Activated effector memory CD4-positive, alpha-beta T cell treated with Interleukin-2 at 50 U/mL for 16 hours (primary cell): ENCODE results near the gene FOXQ1.
"Not testable (repeated sequence)": the region's sequence is repeated elsewhere in the genome, so short reads cannot be mapped to it uniquely, and the experiment has no call there.

Source experiments
- DNase-seq: peaks from one replicate; pipeline ENCODE4 v3.0.0-alpha.2; 2020

The FOXQ1 gene

DNA sequence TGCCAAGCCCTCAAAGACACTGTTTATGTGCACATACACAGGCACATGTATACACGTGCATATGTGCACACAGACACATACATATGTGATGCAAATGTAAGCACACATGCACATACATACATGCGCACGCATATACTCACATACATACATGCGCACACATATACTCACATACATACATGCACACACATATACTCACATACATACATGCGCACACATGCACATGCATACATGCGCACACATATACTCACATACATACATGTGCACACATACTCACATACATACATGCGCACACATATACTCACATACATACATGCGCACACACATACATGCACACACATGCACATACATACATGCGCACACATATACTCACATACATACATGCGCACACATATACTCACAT lies 20.5 kb upstream of the FOXQ1 start:
- DNase-seq = no peak

DNA sequence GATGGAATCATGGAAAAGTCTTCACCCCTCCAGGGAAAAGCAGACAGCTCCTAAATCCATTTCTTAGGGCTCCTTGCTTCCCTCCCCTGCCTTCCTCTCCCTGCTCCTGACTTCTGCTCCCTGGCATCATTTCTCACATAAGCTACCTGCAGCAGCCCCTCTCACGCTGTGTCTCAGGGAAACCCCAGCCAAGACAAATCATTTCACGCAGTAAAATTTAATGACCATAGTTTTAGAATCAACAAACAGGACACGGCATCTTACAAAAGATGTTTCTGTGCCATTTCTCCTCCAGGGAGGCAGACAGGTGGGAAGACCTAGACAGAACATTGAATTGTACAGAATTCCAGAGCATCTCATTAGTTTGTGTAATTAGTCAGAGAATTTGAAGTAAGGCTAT lies 16.5 kb upstream of the FOXQ1 start:
- no peak for DNase-seq

- no peak for DNase-seq
These were observed 15.8 kb upstream of the FOXQ1 start for GRCh38 chr6:1296079-1296478.

- DNase-seq = no peak
These were observed 15.4 kb upstream of the FOXQ1 start for GRCh38 chr6:1296542-1296941.

- DNase-seq = no peak
These were observed 14.2 kb upstream of the FOXQ1 start for GRCh38 chr6:1297746-1298145.

DNA sequence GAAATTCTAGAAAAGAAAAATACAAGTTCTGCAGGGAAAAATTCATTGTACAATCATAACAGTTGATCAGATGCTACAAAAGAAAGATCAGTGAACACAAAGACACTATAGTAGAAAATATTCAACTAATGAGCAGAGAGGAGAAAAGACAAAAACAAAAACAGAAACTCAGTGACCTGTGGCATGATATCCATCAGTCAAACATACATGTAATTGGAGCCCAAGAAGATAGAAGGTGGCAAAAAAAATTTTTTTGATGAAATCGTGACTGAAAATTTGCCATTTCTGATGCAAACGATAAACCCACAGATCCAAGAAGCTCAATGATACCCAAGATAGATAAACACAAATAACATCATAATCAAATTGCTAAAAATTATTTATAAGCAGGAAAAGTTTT lies 13.1 kb upstream of the FOXQ1 start:
- no peak for DNase-seq

DNA sequence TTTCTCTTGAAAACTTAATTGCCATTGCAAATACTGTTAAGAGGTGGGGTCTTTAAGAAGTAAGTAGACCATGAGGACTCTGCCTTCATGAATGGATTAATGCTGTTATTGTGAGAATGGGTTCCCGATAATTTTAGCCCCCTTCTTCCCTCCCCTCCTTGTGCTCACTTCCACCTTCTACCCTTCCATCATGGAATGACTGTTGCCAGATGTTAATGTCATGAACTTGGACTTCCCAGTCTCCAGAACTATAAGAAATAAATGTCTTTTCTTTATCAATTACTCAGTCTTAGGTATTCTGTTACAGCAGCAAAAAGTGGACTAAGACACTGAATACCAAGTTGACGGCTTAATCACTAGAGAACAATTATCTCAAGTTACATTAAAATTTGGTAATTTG lies 5.8 kb upstream of the FOXQ1 start:
- no peak for DNase-seq

DNA sequence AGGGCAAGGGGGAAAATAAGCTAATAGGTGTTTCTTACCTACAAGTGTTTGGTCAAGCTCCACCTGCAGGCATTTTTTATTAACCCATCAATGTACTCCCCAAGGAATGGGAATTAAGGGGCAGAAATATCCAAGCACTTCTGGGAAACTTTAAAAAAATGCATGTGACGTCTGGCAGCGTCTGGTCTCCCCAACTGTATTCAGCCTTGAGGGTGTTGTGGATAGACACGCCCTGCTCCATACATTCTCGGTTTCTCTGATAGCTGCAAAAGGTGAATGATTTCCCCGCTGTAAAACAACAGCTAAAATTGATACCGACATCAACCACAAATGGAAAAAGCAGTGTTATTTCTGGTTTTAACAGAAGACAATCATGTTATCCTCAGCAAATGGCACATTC lies 2.5 kb upstream of the FOXQ1 start:
- no peak for DNase-seq

- no peak for DNase-seq
These were observed 1.1 kb upstream of the FOXQ1 start for GRCh38 chr6:1310628-1311399.

DNA sequence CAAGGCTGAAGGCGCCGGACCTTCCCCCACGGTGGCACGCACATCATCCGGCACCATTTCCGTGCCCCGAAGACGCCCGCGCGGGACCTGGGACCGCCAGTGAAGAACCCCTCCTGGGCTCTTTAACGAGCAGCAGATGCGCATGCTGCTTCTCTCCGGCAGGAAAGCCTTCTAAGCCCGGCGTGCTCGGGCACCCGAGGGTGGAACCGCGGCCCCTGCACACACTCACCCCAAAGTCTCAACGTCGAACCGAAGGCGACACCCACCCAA lies 240 bp downstream of the FOXQ1 start:
- DNase-seq = no peak

DNA sequence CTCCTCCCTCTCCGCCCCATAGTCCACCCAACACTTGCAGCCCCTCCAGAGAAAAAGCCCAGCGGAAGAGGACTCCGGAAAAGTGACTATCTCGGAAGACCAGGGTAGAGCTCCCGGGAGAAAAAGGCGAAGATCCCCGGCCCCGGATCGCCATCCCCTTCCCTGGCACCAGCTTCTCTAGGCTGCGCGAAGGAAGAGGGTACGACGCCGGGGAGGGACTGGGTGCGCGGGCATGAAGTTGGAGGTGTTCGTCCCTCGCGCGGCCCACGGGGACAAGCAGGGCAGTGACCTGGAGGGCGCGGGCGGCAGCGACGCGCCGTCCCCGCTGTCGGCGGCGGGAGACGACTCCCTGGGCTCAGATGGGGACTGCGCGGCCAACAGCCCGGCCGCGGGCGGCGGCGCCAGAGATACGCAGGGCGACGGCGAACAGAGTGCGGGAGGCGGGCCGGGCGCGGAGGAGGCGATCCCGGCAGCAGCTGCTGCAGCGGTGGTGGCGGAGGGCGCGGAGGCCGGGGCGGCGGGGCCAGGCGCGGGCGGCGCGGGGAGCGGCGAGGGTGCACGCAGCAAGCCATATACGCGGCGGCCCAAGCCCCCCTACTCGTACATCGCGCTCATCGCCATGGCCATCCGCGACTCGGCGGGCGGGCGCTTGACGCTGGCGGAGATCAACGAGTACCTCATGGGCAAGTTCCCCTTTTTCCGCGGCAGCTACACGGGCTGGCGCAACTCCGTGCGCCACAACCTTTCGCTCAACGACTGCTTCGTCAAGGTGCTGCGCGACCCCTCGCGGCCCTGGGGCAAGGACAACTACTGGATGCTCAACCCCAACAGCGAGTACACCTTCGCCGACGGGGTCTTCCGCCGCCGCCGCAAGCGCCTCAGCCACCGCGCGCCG lies 822 bp downstream of the FOXQ1 start:
- no peak for DNase-seq

GRCh38 chr6:1313384-1313766 lies 1.5 kb downstream of the FOXQ1 start:
- DNase-seq = no peak

GRCh38 chr6:1313767-1314503 lies 2.0 kb downstream of the FOXQ1 start:
- no peak for DNase-seq

DNA sequence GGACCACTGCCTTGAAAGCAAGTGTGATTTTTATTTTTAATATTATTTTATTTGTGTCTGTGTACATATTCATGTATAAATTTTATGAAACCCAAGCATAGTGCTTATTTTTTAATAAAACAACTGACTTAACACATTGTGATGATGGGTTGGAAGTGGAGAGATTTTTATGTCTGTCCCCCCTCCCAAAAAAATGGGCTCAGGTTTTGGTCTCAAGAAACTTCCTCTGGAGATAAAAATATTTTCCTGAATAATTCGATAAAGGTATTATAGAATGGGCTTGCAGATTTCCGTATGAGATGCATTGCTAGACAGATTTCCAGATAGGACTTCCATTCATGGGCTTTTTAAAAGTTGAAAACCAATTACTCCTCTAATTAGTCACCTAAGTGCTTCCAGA lies 2.7 kb downstream of the FOXQ1 start:
- DNase-seq = no peak

DNA sequence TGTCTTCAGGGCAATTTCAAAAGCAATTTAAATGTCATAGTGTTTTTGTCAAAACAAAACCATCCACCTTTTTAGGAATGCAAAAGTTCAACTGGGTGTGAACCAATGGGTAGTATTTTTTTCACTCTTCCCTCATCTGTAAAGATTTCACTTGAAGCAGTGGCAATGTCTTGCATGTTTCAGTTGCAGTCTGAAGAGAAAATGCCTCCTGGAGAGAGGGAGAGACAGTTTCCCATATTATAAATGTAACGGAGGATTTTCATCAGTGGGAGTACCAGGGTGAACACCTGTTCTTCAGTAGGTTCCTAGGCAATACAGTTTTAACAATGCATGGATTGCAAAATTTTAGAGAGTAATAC lies 3.3 kb downstream of the FOXQ1 start:
- no peak for DNase-seq

GRCh38 chr6:1315560-1316386 lies 3.9 kb downstream of the FOXQ1 start:
- DNase-seq = no peak

DNA sequence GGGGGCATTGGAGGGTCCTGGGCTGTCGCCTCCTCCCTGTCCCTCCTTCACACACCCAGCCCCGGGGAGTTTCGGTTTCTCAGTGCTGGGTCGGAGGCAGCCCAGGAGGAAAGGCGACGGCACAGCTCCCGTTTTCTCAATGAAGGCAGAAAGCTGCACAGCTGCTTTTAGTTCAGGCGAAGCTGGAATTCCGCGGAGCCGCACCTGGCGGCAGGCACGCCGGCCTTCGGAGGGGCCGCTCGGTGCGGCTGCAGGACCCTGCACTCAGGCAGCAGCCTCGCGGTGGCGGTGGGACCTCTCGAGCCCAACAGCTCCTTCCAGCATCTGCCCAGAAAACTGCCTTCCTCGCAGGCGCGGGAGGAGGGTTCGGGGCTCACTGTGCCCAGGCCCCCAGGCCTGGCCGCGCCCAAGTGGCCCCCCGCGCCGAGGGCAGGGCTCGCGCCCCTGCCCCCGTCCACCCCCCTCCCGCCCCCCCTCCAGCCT lies 4.6 kb downstream of the FOXQ1 start:
- no peak for DNase-seq

DNA sequence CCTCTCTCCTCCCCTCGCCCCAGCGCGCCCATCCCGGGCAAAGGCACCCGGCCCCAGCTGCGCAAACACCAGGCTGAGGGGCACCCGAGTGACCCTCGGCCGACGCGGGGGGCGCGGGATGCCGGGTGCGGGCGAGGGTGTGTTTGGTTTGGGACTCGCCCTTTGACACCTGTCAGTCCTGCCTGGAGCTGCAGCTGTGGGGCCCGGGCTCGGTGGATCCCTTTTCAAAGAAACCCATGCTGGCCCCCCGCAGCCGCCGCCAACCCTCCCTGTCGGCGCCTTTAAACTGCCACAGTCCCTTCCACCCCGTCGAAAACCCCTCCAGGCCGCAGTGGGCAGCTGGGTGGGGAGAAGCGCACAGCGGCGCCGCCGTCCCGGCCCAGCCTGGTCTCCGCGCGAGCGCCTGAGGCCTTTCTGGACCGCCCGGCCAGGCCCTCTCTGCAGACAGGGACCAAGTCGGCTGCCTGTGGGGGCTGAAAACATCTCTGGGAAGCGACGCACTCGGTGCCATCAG lies 5.5 kb downstream of the FOXQ1 start:
- no peak for DNase-seq

- DNase-seq = no peak
These were observed 6.1 kb downstream of the FOXQ1 start for GRCh38 chr6:1318036-1318435.

GRCh38 chr6:1318584-1318983 lies 6.7 kb downstream of the FOXQ1 start:
- not testable (repeated sequence) for DNase-seq

GRCh38 chr6:1321738-1322137 lies 9.8 kb downstream of the FOXQ1 start:
- DNase-seq = no peak

- no peak for DNase-seq
These were observed 10.3 kb downstream of the FOXQ1 start for GRCh38 chr6:1322156-1322555.
